Mesenchymal stem cell (in vitro differentiated cells and primary cell): Measurements from ENCODE around the gene LAIR2.
"Not testable (repeated sequence)": the region's sequence is repeated elsewhere in the genome, so short reads cannot be mapped to it uniquely, and the experiment has no call there.

Experiments
- DNase-seq: peaks from one replicate; pipeline ENCODE4 v3.0.0-alpha.2; 2013
- H2AFZ ChIP-seq: one replicate; pipeline ENCODE4 v1.6.1; 2013; ENCODE audit warnings: low read depth, mild to moderate bottlenecking, control low read depth, inconsistent platforms, low read length, moderate library complexity
- H2AK5ac ChIP-seq: 2 replicates; pipeline ENCODE4 v1.6.1; 2013; ENCODE audit warnings: low read length, moderate library complexity, mild to moderate bottlenecking, inconsistent platforms; ENCODE audit not compliant: severe bottlenecking
- H2BK120ac ChIP-seq: one replicate; pipeline ENCODE4 v1.6.1; 2013; ENCODE audit warnings: low read depth, mild to moderate bottlenecking, inconsistent platforms, low read length, moderate library complexity
- H2BK12ac ChIP-seq, 2 experiments: one replicate each; pipeline ENCODE4 v1.6.1; 2013; ENCODE audit warnings: inconsistent platforms in 2 of 2, low read length in 2 of 2, mild to moderate bottlenecking in 2 of 2, moderate library complexity in 2 of 2, control low read depth in 1 of 2
- H2BK15ac ChIP-seq: one replicate; pipeline ENCODE4 v1.6.1; 2013; ENCODE audit warnings: mild to moderate bottlenecking, low read depth, inconsistent platforms; ENCODE audit not compliant: poor library complexity, severe bottlenecking
- H2BK5ac ChIP-seq: 2 replicates; pipeline ENCODE4 v1.6.1; 2013; ENCODE audit warnings: low read depth, mild to moderate bottlenecking, low read length, control low read depth, inconsistent platforms; ENCODE audit not compliant: poor library complexity, severe bottlenecking
- H3K14ac ChIP-seq, 2 experiments: one replicate each; pipeline ENCODE4 v1.6.1; 2013; ENCODE audit warnings: inconsistent platforms in 2 of 2, low read length in 2 of 2, control low read depth in 1 of 2, mild to moderate bottlenecking in 1 of 2, moderate library complexity in 1 of 2
- H3K18ac ChIP-seq, 2 experiments: one replicate each; pipeline ENCODE4 v1.6.1; 2013; ENCODE audit warnings: inconsistent platforms in 2 of 2, low read length in 2 of 2, control low read depth in 1 of 2, low read depth in 1 of 2, mild to moderate bottlenecking in 1 of 2
- H3K23ac ChIP-seq, 2 experiments: one replicate each; pipeline ENCODE4 v1.6.1; 2013; ENCODE audit warnings: inconsistent platforms in 2 of 2, low read length in 2 of 2, mild to moderate bottlenecking in 2 of 2, moderate library complexity in 2 of 2, control low read depth in 1 of 2
- H3K27ac ChIP-seq: 2 replicates; pipeline ENCODE4 v1.5.1; 2013; ENCODE audit warnings: mild to moderate bottlenecking, moderate library complexity, low read length, control low read depth, inconsistent platforms; ENCODE audit not compliant: poor library complexity, severe bottlenecking
- H3K27me3 ChIP-seq, 2 experiments: 2 replicates each; pipeline versions ENCODE4 v1.6.1 to v1.7.0; 2013; ENCODE audit warnings: low read length in 2 of 2, mild to moderate bottlenecking in 2 of 2, moderate library complexity in 2 of 2, control low read depth in 1 of 2, inconsistent platforms in 1 of 2; ENCODE audit not compliant: control insufficient read depth in 1 of 2, insufficient read depth in 1 of 2
- H3K36me3 ChIP-seq, 2 experiments: 2 replicates each; pipeline versions ENCODE4 v1.6.1 to v1.7.0; 2013; ENCODE audit warnings: low read length in 2 of 2, control low read depth in 1 of 2, inconsistent platforms in 1 of 2, low read depth in 1 of 2, mild to moderate bottlenecking in 1 of 2; ENCODE audit not compliant: insufficient read depth in 2 of 2, control insufficient read depth in 1 of 2
- H3K4ac ChIP-seq, 2 experiments: one replicate each; pipeline ENCODE4 v1.6.1; 2013; ENCODE audit warnings: inconsistent platforms in 2 of 2, low read length in 2 of 2, mild to moderate bottlenecking in 2 of 2, moderate library complexity in 2 of 2, control low read depth in 1 of 2, low read depth in 1 of 2
- H3K4me1 ChIP-seq: 2 replicates; pipeline ENCODE4 v1.6.1; 2013; ENCODE audit warnings: low read depth, low read length, control low read depth; ENCODE audit not compliant: control insufficient read depth, insufficient read depth
- H3K4me2 ChIP-seq: 2 replicates; pipeline ENCODE4 v1.6.1; 2013; ENCODE audit warnings: low read length, mild to moderate bottlenecking, inconsistent platforms; ENCODE audit not compliant: poor library complexity, severe bottlenecking
- H3K4me3 ChIP-seq, 2 experiments: 2 replicates each; pipeline versions ENCODE4 v1.5.1 to v1.7.0; 2013; ENCODE audit warnings: low read length in 2 of 2, mild to moderate bottlenecking in 2 of 2, control low read depth in 1 of 2, low read depth in 1 of 2; ENCODE audit not compliant: insufficient read depth in 1 of 2
- H3K79me1 ChIP-seq: replicated peaks from 2 replicates; pipeline ENCODE4 v1.6.1; 2013; ENCODE audit warnings: mild to moderate bottlenecking, control low read depth, low read length, inconsistent platforms; ENCODE audit not compliant: poor library complexity, severe bottlenecking
- H3K9ac ChIP-seq: 2 replicates; pipeline ENCODE4 v1.7.0; 2013; ENCODE audit warnings: mild to moderate bottlenecking, low read length, moderate library complexity
- H3K9me3 ChIP-seq: 2 replicates; pipeline ENCODE4 v1.7.0; 2013; ENCODE audit warnings: mild to moderate bottlenecking, low read length; ENCODE audit not compliant: control insufficient read depth
- H4K8ac ChIP-seq: one replicate; pipeline ENCODE4 v1.6.1; 2013; ENCODE audit warnings: inconsistent platforms, mild to moderate bottlenecking, low read length, moderate library complexity
- H4K91ac ChIP-seq: one replicate; pipeline ENCODE4 v1.6.1; 2013; ENCODE audit warnings: mild to moderate bottlenecking, low read length, inconsistent platforms
- WGBS: methylation state at CpG from one replicate; pipeline ENCODE4 v1.1.7; 2013; ENCODE audit warnings: mixed read lengths; 5-methylcytosine and 5-hydroxymethylcytosine counted together

The LAIR2 gene

GRCh38 chr19:54489341-54489740 lies 13.3 kb upstream of the LAIR2 start:
- no peak overlapping the region for H3K18ac ChIP-seq
- H3K36me3 ChIP-seq, result no peaks in the 10 kb centered on the region
- no peak overlapping the region for H3K27ac ChIP-seq
- no peak overlapping the region for H3K4ac ChIP-seq
- H2AK5ac ChIP-seq, result no peak overlapping the region
- H2BK5ac ChIP-seq, result no peak overlapping the region
- H2BK12ac ChIP-seq, result no peak overlapping the region
- H2AFZ ChIP-seq, result no peak overlapping the region
- no peak overlapping the region for H2BK120ac ChIP-seq
- no peak overlapping the region for H3K4me3 ChIP-seq
- H3K4me1 ChIP-seq, result no peaks in the 10 kb centered on the region
- no peak overlapping the region for H3K9ac ChIP-seq
- H4K8ac ChIP-seq, result no peak overlapping the region
- H3K4me2 ChIP-seq, result no peak overlapping the region
- no peak overlapping the region for H2BK15ac ChIP-seq
- H3K27me3 ChIP-seq, result peaks cover 0 to 1% of the 10 kb centered on the region in 2 experiments
- no peaks in the 10 kb centered on the region for H3K9me3 ChIP-seq
- no peak overlapping the region for H4K91ac ChIP-seq
- 74% methylated on average over 6 of the region's 7 CpGs for WGBS
- DNase-seq, result no peak
- H3K14ac ChIP-seq, result no peak overlapping the region
- H3K79me1 ChIP-seq, result no peaks in the 10 kb centered on the region
- no peak overlapping the region for H3K23ac ChIP-seq

GRCh38 chr19:54489766-54490165 lies 12.9 kb upstream of the LAIR2 start:
- no peak overlapping the region for H2AFZ ChIP-seq
- no peak overlapping the region for H3K14ac ChIP-seq
- H3K27me3 ChIP-seq, result no peaks in the 10 kb centered on the region
- H3K4me1 ChIP-seq, result no peaks in the 10 kb centered on the region
- H3K4me2 ChIP-seq, result no peak overlapping the region
- H3K4me3 ChIP-seq, result no peak overlapping the region
- H2AK5ac ChIP-seq, result no peak overlapping the region
- H2BK120ac ChIP-seq, result no peak overlapping the region
- no peak overlapping the region for H4K91ac ChIP-seq
- DNase-seq, result no peak
- no peak overlapping the region for H2BK15ac ChIP-seq
- no peaks in the 10 kb centered on the region for H3K79me1 ChIP-seq
- WGBS, result 90% methylated on average over 9 of the region's 9 CpGs
- H2BK5ac ChIP-seq, result no peak overlapping the region
- H3K36me3 ChIP-seq, result no peaks in the 10 kb centered on the region
- no peak overlapping the region for H2BK12ac ChIP-seq
- no peaks in the 10 kb centered on the region for H3K9me3 ChIP-seq
- no peak overlapping the region for H4K8ac ChIP-seq
- H3K27ac ChIP-seq, result no peak overlapping the region
- H3K23ac ChIP-seq, result no peak overlapping the region
- no peak overlapping the region for H3K9ac ChIP-seq
- H3K18ac ChIP-seq, result no peak overlapping the region
- H3K4ac ChIP-seq, result no peak overlapping the region

- no peak overlapping the region for H3K23ac ChIP-seq
- H3K9ac ChIP-seq, result no peak overlapping the region
- no peak for DNase-seq
- H3K27me3 ChIP-seq, result no peaks in the 10 kb centered on the region
- no peak overlapping the region for H2BK120ac ChIP-seq
- no peak overlapping the region for H4K8ac ChIP-seq
- no peak overlapping the region for H2BK12ac ChIP-seq
- H3K4me3 ChIP-seq, result no peak overlapping the region
- H3K4ac ChIP-seq, result no peak overlapping the region
- no peak overlapping the region for H2AFZ ChIP-seq
- no peak overlapping the region for H3K27ac ChIP-seq
- no peaks in the 10 kb centered on the region for H3K9me3 ChIP-seq
- no peak overlapping the region for H2BK5ac ChIP-seq
- H3K36me3 ChIP-seq, result no peaks in the 10 kb centered on the region
- no peak overlapping the region for H3K14ac ChIP-seq
- H2AK5ac ChIP-seq, result no peak overlapping the region
- H2BK15ac ChIP-seq, result no peak overlapping the region
- no peak overlapping the region for H3K4me2 ChIP-seq
- H3K79me1 ChIP-seq, result no peaks in the 10 kb centered on the region
- H3K18ac ChIP-seq, result no peak overlapping the region
- no peaks in the 10 kb centered on the region for H3K4me1 ChIP-seq
- 79% methylated on average over 17 of the region's 18 CpGs for WGBS
- H4K91ac ChIP-seq, result no peak overlapping the region
Observed at GRCh38 chr19:54492568-54492967, 10.1 kb upstream of the LAIR2 start.

GRCh38 chr19:54493056-54493455 lies 9.6 kb upstream of the LAIR2 start:
- not testable (repeated sequence) for H3K79me1 ChIP-seq, H2AK5ac ChIP-seq, H3K4me3 ChIP-seq, H3K4me2 ChIP-seq, H3K4me1 ChIP-seq, H2BK15ac ChIP-seq, H4K8ac ChIP-seq, H3K14ac ChIP-seq, H3K27ac ChIP-seq, H3K23ac ChIP-seq, H3K36me3 ChIP-seq, H2BK5ac ChIP-seq, H3K9ac ChIP-seq, H4K91ac ChIP-seq, H3K18ac ChIP-seq, H2BK12ac ChIP-seq, H3K27me3 ChIP-seq, H3K9me3 ChIP-seq, H2BK120ac ChIP-seq, H3K4ac ChIP-seq, DNase-seq, H2AFZ ChIP-seq
- 77% methylated on average over 4 of the region's 5 CpGs for WGBS
